GM19099 (cell line): ENCODE results near the gene KCNC4.

Source experiments
- POLR2A ChIP-seq: IDR thresholded peaks from 3 replicates; pipeline ENCODE4 v1.6.1; 2011; ENCODE audit warnings: low read depth; ENCODE audit not compliant: insufficient read length; ENCODE audit errors: extremely low read depth

Gene KCNC4

GRCh38 chr1:110228869-110229268 is 18.8 kb downstream of the KCNC4 start:
- TF ChIP-seq POLR2A: no peak

DNA sequence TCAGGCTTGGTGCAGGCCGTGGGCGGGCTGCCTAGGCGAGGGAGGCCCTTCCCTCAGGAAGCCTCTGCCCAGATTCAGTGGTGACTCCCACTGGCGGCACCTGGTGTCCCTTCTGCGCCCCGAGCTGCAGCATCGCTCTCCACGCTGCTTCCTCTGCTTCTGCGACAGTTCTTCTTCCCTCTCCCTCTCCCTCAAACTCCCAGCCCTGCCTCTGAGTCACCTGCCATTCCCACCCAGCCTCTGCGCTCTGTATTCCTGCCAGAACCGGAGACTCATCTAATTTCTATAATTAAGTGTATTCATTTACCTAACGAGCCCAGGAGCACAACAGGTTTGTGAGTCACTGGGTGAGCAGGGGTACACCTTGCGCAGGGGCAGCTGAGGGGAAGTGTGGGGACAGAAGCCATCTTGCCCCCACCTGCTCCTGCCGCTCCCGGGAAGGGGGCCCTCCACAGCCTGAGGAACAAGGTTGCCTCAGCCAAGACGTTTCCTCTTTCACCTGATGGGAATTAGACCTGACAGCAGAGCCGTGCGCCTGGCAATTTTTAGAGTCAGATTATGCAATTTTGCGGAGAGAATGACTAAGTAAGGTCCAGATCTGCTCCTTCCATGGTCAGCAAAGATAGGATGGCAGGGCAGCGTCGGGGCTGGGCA is 19.4 kb downstream of the KCNC4 start:
- TF ChIP-seq POLR2A: no peak

DNA sequence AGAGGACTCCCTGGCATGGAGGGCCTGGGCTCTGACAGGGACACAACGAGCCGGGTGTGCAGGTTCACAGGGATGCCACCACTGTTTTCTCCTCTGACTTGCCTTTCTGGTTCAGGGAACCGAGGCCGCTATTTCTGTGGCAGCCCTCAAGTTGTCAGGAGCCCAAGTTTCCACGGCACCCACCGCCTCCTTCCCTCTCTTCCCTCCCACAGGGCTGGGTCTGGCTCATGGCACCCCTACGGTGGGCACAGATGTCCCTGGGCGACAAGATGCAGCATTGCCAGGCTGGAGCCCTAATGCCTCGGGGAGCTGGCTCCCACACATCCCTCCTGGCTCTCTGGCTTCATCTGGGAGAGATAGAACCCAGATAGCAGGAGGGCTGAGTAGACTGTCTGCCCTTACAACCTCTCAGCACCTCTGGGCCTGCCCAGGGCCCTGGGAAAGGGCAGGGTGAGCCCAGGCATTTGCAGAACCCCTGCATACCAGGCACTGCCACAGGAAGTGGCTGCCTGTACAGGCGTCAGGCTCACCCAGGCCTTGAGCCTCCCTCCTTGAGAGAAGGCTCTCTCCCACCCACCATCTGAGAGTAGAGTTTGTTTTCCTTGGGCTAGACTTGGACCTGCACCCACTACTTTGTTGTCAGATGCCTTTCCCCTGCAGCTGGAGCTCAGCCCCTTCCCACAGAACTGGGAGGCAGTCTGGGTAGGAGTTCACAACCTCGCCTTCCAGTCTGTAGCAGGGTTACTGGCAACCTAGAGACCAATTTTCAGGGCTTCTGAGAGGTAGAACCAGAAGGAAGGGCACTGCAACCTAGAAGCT is 20.5 kb downstream of the KCNC4 start:
- TF ChIP-seq POLR2A: no peak

- no peak for TF ChIP-seq POLR2A
Measured at GRCh38 chr1:110233861-110234260, 23.7 kb downstream of the KCNC4 start.

DNA sequence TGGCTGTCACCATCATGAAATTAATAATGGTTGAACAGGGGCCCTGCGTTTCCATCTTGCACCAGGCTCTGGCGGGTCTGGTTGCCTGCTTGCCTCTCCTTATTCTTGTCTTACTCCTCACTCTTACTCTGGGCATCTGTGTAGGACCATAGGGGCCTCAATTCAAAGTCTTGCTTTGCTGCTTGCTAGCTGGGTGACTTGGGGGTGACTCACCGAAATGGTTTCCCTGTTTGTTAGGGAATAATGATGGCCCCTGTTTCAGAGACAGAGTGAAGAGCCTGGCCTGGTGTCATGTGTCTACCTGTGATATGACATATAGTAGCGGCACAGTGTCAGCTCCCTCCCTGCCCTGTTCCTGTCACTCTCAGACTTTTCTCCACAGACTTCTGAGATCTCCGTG is 24.6 kb downstream of the KCNC4 start:
- no peak for TF ChIP-seq POLR2A

- no peak for TF ChIP-seq POLR2A
Measured at GRCh38 chr1:110235181-110235833, 25.2 kb downstream of the KCNC4 start.

- TF ChIP-seq POLR2A: no peak
Measured at GRCh38 chr1:110235834-110236682, 25.9 kb downstream of the KCNC4 start.

GRCh38 chr1:110237386-110238152 is 27.5 kb downstream of the KCNC4 start:
- TF ChIP-seq POLR2A: no peak

DNA sequence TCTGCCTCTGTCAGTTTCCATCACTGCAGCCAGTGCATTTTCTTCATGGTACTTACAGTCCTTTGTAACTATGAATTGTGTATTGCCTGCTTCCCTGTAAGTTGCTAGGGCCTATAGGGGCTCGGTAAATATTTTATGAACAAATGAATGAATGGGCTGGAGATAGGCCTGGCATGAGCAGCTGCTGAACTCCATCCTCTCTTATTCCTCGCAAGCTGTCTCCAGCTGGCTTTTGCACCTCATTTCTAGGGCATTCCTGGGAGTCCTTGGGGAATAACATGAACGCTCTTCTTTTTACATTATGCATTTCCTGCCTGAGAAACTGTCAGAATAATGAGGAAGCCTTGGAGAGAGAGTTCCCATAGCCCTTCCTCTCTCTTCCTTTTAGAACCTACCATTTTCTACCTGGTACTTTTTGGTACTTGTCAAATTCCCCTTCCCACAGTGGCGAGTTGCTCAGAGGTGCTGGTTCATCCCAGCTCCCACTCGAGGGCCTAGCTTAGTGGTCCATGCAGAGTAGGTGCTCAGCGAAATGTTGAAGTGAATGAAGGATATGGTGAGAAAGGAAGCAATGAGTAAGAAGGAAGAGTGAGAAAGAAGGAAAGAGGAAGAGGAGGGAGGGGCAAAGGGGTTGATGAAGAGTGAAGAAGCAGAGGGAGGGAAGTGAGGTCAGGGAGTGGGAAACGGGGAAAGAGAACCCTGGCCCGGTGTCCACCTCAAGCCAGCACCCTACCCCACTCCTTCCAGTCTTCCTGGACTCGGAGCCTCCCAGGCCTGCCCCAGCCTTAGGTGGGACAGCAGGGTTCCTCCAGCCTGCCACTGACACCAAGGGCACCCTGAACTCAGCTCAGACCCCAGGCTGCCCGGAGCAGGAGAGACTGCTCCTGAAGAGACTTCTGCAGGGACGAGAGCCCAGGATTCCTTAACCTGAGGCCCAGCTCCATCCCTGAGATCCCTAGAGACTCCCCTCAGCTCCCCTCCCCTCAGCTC is 29.6 kb downstream of the KCNC4 start:
- no peak for TF ChIP-seq POLR2A

DNA sequence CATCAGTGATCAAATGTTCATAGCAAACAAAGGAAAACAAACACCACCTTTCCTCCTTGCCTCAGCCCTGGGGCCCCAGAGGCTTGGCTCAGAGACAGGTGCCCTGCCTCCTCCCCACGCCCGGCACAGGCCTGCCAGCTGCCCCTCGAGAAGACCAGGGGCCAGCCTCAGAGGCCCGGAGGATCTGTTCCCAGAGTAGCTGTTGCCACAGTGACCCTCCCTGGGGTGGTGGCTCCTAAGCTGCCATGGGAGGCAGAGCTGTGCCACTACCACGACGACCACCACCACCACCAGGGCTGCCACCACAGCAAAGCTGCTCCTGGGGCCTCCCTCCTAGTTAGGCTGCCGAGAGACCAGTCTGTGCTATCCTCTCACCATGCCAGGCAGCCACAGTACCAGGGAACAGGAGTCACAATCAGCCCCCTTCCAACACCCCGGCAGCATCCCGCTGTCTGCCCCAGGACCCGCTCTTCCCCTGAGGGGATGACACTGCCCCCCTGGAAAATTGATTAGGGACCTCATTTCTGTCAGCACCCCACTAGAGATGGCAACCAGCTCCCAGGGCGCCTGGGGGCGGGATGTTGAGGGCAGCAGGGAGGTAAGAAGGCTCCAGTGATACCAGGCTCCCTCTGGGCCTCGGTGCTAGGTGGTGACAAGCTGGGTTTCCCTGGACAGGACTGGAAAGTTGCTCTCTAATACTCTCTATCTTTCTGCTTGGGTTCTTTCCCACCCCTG is 30.5 kb downstream of the KCNC4 start:
- no peak for TF ChIP-seq POLR2A

DNA sequence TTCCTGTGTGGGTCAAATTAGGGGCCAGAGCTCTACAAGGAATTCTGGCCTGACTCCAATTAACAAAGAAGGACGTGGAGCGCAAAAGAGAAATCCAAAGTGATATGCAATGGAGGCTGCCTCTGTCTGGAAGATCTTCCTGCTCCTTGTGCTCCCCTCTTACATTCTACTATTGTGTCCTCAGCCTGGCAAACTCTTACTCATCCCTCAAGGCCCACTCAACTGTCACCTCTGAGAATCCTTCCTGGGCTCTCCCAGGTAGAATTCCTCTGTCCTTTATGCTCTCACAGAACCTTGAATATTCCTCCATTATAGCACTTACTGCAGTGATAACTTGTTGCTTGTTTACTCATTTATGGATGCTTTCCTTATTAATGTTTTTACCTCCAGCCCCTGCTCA is 31.4 kb downstream of the KCNC4 start:
- TF ChIP-seq POLR2A: no peak

DNA sequence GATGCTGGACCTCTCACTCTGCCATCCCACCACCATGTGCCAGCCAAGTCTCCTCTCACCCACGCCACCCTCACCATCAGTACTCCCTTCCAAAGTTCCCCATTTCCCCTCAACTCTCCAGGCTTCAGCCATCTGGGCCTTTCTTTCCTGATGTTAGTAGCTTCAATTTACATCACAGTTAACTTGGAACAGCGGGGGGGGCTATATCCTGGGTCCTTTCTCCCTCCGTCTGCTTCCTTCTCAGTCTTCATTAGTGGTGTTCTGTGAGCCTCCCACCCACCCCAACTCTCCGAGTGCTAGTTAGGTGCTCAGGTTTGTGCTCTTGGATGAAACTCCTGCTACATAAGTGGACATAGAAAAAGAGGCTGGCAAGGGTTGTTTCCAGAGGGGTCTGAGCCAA is 31.9 kb downstream of the KCNC4 start:
- TF ChIP-seq POLR2A: no peak
